HepG2 (cell line): ENCODE measurements around the gene TPBGL. TPM values are rescaled to one million over a fixed set of nuclear protein-coding genes. Genes with fewer than 3 reads are reported as not detected.

Experiments used
- ATRX ChIP-seq: sonication (generic); formaldehyde crosslinking; IDR thresholded peaks from 2 replicates; pipeline ENCODE4 v1.4.0; 2020; ENCODE audit warnings: missing genetic modification reagents, borderline replicate concordance
- HIVEP1 ChIP-seq: sonication (generic); formaldehyde crosslinking; IDR thresholded peaks from 2 replicates; pipeline ENCODE4 v1.4.0; 2020; ENCODE audit warnings: mild to moderate bottlenecking, missing genetic modification reagents
- JUND ChIP-seq: sonication (generic); formaldehyde crosslinking; IDR thresholded peaks from 2 replicates; pipeline ENCODE4 v1.8.0; 2022; ENCODE audit warnings: mild to moderate bottlenecking, missing genetic modification reagents
- KLF15 ChIP-seq: sonication (generic); formaldehyde crosslinking; IDR thresholded peaks from 2 replicates; pipeline ENCODE4 v1.8.1; 2023; ENCODE audit warnings: borderline replicate concordance, mild to moderate bottlenecking, inconsistent platforms, missing genetic modification reagents, mixed read lengths
- PBX2 ChIP-seq: IDR thresholded peaks from 2 replicates; pipeline ENCODE4 v1.6.1; 2016; ENCODE audit warnings: control low read depth
- RBFOX2 ChIP-seq: fragments of 200-400 bp; formaldehyde crosslinking; IDR thresholded peaks from 2 replicates; pipeline ENCODE4 v1.6.1; 2017; ENCODE audit warnings: low read depth, mild to moderate bottlenecking, low read length
- SALL1 ChIP-seq: sonication (generic); formaldehyde crosslinking; IDR thresholded peaks from 2 replicates; pipeline ENCODE4 v1.8.0; 2022; ENCODE audit warnings: mild to moderate bottlenecking, missing genetic modification reagents
- SUZ12 ChIP-seq: fragments of 150-350 bp; IDR thresholded peaks from 2 replicates; pipeline ENCODE4 v1.6.1; 2014; ENCODE audit warnings: low read depth, low read length
- THAP11 ChIP-seq: IDR thresholded peaks from 2 replicates; pipeline ENCODE4 v1.6.1; 2016; ENCODE audit warnings: missing biosample characterization, missing genetic modification reagents
- TOE1 ChIP-seq: sonication (generic); formaldehyde crosslinking; IDR thresholded peaks from 2 replicates; pipeline ENCODE4 v1.4.0; 2020; ENCODE audit warnings: mild to moderate bottlenecking, missing genetic modification reagents
- ZFY ChIP-seq: sonication (generic); formaldehyde crosslinking; IDR thresholded peaks from 2 replicates; pipeline ENCODE4 v1.4.0; 2020; ENCODE audit warnings: missing genetic modification reagents
- ZNF569 ChIP-seq: sonication (generic); formaldehyde crosslinking; IDR thresholded peaks from 2 replicates; pipeline ENCODE4 v1.5.0; 2020; ENCODE audit warnings: mild to moderate bottlenecking, missing genetic modification reagents, moderate library complexity, borderline replicate concordance
- ZNF672 ChIP-seq: sonication (generic); formaldehyde crosslinking; IDR thresholded peaks from 2 replicates; pipeline ENCODE4 v1.8.1; 2022; ENCODE audit warnings: missing genetic modification reagents
- ZNF761 ChIP-seq: sonication (generic); formaldehyde crosslinking; conservative IDR thresholded peaks from 2 replicates; pipeline ENCODE4 v1.4.0; 2020; ENCODE audit warnings: mild to moderate bottlenecking, missing genetic modification reagents
- ZNF781 ChIP-seq: sonication (generic); formaldehyde crosslinking; IDR thresholded peaks from 2 replicates; pipeline ENCODE4 v1.5.1; 2020; ENCODE audit warnings: borderline replicate concordance, mild to moderate bottlenecking, missing genetic modification reagents; ENCODE audit errors: not compliant biosample characterization
- polyA plus RNA-seq, 8 experiments: library from polyadenylated mRNA; depleted of rRNA in 3 of 8; stranded (reverse) in 7 of 8; unstranded in 1 of 8; fragments of >200 nt; fragmentation: Illumina TruSeq in 4 of 8; extraction: Trizol in 4 of 8; gene quantifications; 2 replicates each; pipeline versions ENCODE4 v1.2.1 to v1.2.3, GENCODE V29; 2011 to 2016; ENCODE audit warnings: low read depth in 4 of 8, missing spikeins in 1 of 8, mixed read lengths in 1 of 8; ENCODE audit not compliant: insufficient read depth in 1 of 8
- total RNA-seq, 5 experiments: library from RNA; depleted of rRNA; stranded (reverse); fragments of >200 nt; fragmentation: Illumina TruSeq; extraction: Trizol; gene quantifications; 2 replicates each; pipeline ENCODE4 v1.2.3, GENCODE V29; 2016; ENCODE audit warnings: low read depth in 1 of 5
- TF ChIP-seq, protein P1 (sequence below): sonication (generic); formaldehyde crosslinking; IDR thresholded peaks from 2 replicates; pipeline ENCODE4 v1.4.0; 2020; ENCODE audit warnings: mild to moderate bottlenecking, missing genetic modification reagents
- TF ChIP-seq, protein P2 (sequence below): sonication (generic); formaldehyde crosslinking; IDR thresholded peaks from 2 replicates; pipeline ENCODE4 v1.4.0; 2020; ENCODE audit warnings: missing genetic modification reagents
- TF ChIP-seq, protein P3 (sequence below): sonication (generic); formaldehyde crosslinking; IDR thresholded peaks from 2 replicates; pipeline ENCODE4 v1.4.0; 2020; ENCODE audit warnings: mild to moderate bottlenecking, missing genetic modification reagents, borderline replicate concordance

Gene TPBGL
- total and polyA plus RNA-seq, 2 of the 13 experiments (the other 11 are each of a cell fraction or from before 2014, with no cell fraction given): not detected

GRCh38 chr11:75204012-75204674 is 36.4 kb upstream of the TPBGL start (continued):
- TF ChIP-seq ZFY (CRISPR knock-in tag): peak; percentile 88
- TF ChIP-seq KLF15: no peak
- no peak for TF ChIP-seq THAP11 (CRISPR knock-in tag)
- TF ChIP-seq, protein P1, sequence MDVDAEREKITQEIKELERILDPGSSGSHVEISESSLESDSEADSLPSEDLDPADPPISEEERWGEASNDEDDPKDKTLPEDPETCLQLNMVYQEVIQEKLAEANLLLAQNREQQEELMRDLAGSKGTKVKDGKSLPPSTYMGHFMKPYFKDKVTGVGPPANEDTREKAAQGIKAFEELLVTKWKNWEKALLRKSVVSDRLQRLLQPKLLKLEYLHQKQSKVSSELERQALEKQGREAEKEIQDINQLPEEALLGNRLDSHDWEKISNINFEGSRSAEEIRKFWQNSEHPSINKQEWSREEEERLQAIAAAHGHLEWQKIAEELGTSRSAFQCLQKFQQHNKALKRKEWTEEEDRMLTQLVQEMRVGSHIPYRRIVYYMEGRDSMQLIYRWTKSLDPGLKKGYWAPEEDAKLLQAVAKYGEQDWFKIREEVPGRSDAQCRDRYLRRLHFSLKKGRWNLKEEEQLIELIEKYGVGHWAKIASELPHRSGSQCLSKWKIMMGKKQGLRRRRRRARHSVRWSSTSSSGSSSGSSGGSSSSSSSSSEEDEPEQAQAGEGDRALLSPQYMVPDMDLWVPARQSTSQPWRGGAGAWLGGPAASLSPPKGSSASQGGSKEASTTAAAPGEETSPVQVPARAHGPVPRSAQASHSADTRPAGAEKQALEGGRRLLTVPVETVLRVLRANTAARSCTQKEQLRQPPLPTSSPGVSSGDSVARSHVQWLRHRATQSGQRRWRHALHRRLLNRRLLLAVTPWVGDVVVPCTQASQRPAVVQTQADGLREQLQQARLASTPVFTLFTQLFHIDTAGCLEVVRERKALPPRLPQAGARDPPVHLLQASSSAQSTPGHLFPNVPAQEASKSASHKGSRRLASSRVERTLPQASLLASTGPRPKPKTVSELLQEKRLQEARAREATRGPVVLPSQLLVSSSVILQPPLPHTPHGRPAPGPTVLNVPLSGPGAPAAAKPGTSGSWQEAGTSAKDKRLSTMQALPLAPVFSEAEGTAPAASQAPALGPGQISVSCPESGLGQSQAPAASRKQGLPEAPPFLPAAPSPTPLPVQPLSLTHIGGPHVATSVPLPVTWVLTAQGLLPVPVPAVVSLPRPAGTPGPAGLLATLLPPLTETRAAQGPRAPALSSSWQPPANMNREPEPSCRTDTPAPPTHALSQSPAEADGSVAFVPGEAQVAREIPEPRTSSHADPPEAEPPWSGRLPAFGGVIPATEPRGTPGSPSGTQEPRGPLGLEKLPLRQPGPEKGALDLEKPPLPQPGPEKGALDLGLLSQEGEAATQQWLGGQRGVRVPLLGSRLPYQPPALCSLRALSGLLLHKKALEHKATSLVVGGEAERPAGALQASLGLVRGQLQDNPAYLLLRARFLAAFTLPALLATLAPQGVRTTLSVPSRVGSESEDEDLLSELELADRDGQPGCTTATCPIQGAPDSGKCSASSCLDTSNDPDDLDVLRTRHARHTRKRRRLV (CRISPR knock-in tag): no peak
- no peak for TF ChIP-seq RBFOX2
- peak; percentile 24; the same call in 1 of the 2 replicates for TF ChIP-seq JUND
- TF ChIP-seq, protein P2, sequence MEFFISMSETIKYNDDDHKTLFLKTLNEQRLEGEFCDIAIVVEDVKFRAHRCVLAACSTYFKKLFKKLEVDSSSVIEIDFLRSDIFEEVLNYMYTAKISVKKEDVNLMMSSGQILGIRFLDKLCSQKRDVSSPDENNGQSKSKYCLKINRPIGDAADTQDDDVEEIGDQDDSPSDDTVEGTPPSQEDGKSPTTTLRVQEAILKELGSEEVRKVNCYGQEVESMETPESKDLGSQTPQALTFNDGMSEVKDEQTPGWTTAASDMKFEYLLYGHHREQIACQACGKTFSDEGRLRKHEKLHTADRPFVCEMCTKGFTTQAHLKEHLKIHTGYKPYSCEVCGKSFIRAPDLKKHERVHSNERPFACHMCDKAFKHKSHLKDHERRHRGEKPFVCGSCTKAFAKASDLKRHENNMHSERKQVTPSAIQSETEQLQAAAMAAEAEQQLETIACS (CRISPR knock-in tag): no peak
- TF ChIP-seq SALL1 (CRISPR knock-in tag): peak; percentile 71
- no peak for TF ChIP-seq ATRX
- TF ChIP-seq SUZ12: no peak
- TF ChIP-seq ZNF569: no peak
- 0 out of 2 replicates have a peak, but pooled peaks have one; percentile 10 for TF ChIP-seq ZNF761 (CRISPR knock-in tag)
- TF ChIP-seq PBX2: no peak
- no peak for TF ChIP-seq ZNF781 (CRISPR knock-in tag)
- TF ChIP-seq TOE1 (CRISPR knock-in tag): no peak
- TF ChIP-seq, protein P3, sequence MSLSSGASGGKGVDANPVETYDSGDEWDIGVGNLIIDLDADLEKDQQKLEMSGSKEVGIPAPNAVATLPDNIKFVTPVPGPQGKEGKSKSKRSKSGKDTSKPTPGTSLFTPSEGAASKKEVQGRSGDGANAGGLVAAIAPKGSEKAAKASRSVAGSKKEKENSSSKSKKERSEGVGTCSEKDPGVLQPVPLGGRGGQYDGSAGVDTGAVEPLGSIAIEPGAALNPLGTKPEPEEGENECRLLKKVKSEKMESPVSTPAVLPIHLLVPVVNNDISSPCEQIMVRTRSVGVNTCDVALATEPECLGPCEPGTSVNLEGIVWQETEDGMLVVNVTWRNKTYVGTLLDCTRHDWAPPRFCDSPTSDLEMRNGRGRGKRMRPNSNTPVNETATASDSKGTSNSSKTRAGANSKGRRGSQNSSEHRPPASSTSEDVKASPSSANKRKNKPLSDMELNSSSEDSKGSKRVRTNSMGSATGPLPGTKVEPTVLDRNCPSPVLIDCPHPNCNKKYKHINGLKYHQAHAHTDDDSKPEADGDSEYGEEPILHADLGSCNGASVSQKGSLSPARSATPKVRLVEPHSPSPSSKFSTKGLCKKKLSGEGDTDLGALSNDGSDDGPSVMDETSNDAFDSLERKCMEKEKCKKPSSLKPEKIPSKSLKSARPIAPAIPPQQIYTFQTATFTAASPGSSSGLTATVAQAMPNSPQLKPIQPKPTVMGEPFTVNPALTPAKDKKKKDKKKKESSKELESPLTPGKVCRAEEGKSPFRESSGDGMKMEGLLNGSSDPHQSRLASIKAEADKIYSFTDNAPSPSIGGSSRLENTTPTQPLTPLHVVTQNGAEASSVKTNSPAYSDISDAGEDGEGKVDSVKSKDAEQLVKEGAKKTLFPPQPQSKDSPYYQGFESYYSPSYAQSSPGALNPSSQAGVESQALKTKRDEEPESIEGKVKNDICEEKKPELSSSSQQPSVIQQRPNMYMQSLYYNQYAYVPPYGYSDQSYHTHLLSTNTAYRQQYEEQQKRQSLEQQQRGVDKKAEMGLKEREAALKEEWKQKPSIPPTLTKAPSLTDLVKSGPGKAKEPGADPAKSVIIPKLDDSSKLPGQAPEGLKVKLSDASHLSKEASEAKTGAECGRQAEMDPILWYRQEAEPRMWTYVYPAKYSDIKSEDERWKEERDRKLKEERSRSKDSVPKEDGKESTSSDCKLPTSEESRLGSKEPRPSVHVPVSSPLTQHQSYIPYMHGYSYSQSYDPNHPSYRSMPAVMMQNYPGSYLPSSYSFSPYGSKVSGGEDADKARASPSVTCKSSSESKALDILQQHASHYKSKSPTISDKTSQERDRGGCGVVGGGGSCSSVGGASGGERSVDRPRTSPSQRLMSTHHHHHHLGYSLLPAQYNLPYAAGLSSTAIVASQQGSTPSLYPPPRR (CRISPR knock-in tag): peak; percentile 51; the same call in 1 of the 2 replicates
- TF ChIP-seq ZNF672: no peak
- TF ChIP-seq HIVEP1: peak; percentile 72; the same call in 1 of the 2 replicates
